Liver (tissue), 9 donors: ENCODE data around the gene PARD6A. TPM values are rescaled to one million over a fixed set of nuclear protein-coding genes. Genes with fewer than 3 reads are reported as not detected.

ENCODE experiments used
- DNase-seq: peaks from one replicate; pipeline ENCODE4 v3.0.0-alpha.2; 2017; ENCODE audit warnings: low spot score
- H3K27ac ChIP-seq, 2 donors: one replicate each; pipeline ENCODE4 v1.7.0; 2013; ENCODE audit warnings: inconsistent platforms in 2 of 2, low read length in 2 of 2, control low read depth in 1 of 2, low read depth in 1 of 2, mild to moderate bottlenecking in 1 of 2
- H3K27me3 ChIP-seq, 4 donors: one replicate each; pipeline versions ENCODE4 v1.6.1 to v1.7.0; 2013; ENCODE audit warnings: low read length in 3 of 4, inconsistent platforms in 1 of 4, mild to moderate bottlenecking in 1 of 4, moderate library complexity in 1 of 4; ENCODE audit not compliant: control insufficient read depth in 4 of 4, insufficient read depth in 4 of 4
- H3K36me3 ChIP-seq, 4 donors: one replicate each; pipeline versions ENCODE4 v1.6.1 to v1.7.0; 2013; ENCODE audit warnings: low read length in 3 of 4, mild to moderate bottlenecking in 3 of 4, low read depth in 1 of 4, moderate library complexity in 1 of 4; ENCODE audit not compliant: control insufficient read depth in 4 of 4, insufficient read depth in 3 of 4
- H3K4me1 ChIP-seq, 4 donors: one replicate each; pipeline versions ENCODE4 v1.6.1 to v1.7.0; 2013; ENCODE audit warnings: low read length in 3 of 4, mild to moderate bottlenecking in 3 of 4, moderate library complexity in 1 of 4; ENCODE audit not compliant: control insufficient read depth in 4 of 4, insufficient read depth in 4 of 4
- H3K4me3 ChIP-seq, 3 donors: one replicate each; pipeline versions ENCODE4 v1.6.1 to v1.7.0; 2013; ENCODE audit warnings: low read length in 3 of 3, control low read depth in 1 of 3, low read depth in 1 of 3, mild to moderate bottlenecking in 1 of 3
- H3K9ac ChIP-seq, 2 donors: one replicate each; pipeline ENCODE4 v1.7.0; 2013; ENCODE audit warnings: low read length in 2 of 2, mild to moderate bottlenecking in 2 of 2, moderate library complexity in 2 of 2, control low read depth in 1 of 2, low read depth in 1 of 2
- H3K9me3 ChIP-seq, 4 donors: one replicate each; pipeline versions ENCODE4 v1.6.1 to v1.7.0; 2013; ENCODE audit warnings: low read length in 3 of 4; ENCODE audit not compliant: control insufficient read depth in 4 of 4
- EGR1 ChIP-seq, 2 donors: IDR thresholded peaks; 2 replicates each; pipeline ENCODE4 v1.6.1; 2016 to 2018; ENCODE audit warnings: antibody characterized with exemption in 2 of 2, low read depth in 2 of 2
- FOXA1 ChIP-seq: IDR thresholded peaks from 2 replicates; pipeline ENCODE4 v1.6.1; 2016; ENCODE audit warnings: antibody characterized with exemption
- FOXA2 ChIP-seq: IDR thresholded peaks from 2 replicates; pipeline ENCODE4 v1.6.1; 2016; ENCODE audit warnings: antibody characterized with exemption
- HNF4A ChIP-seq, 2 donors: conservative IDR thresholded peaks; 2 replicates each; pipeline ENCODE4 v1.6.1; 2016; ENCODE audit warnings: antibody characterized with exemption in 2 of 2, mild to moderate bottlenecking in 2 of 2
- HNF4G ChIP-seq: IDR thresholded peaks from 2 replicates; pipeline ENCODE4 v1.6.1; 2016; ENCODE audit warnings: antibody characterized with exemption
- JUND ChIP-seq, 2 donors: IDR thresholded peaks; 2 replicates each; pipeline ENCODE4 v1.6.1; 2016; ENCODE audit warnings: antibody characterized with exemption in 2 of 2
- NR2F2 ChIP-seq: IDR thresholded peaks from 2 replicates; pipeline ENCODE4 v1.6.1; 2016; ENCODE audit warnings: antibody characterized with exemption
- RAD21 ChIP-seq, 2 donors: IDR thresholded peaks; 2 replicates each; pipeline ENCODE4 v1.6.1; 2016; ENCODE audit warnings: antibody characterized with exemption in 2 of 2, mild to moderate bottlenecking in 2 of 2
- RXRA ChIP-seq, 2 donors: IDR thresholded peaks; 2 replicates each; pipeline ENCODE4 v1.6.1; 2017 to 2018; ENCODE audit warnings: antibody characterized with exemption in 2 of 2, mild to moderate bottlenecking in 1 of 2
- SP1 ChIP-seq: IDR thresholded peaks from 2 replicates; pipeline ENCODE4 v1.6.1; 2018; ENCODE audit warnings: antibody characterized with exemption, mild to moderate bottlenecking
- TAF1 ChIP-seq: conservative IDR thresholded peaks from 2 replicates; pipeline ENCODE4 v1.6.1; 2016; ENCODE audit warnings: antibody characterized with exemption, mild to moderate bottlenecking
- YY1 ChIP-seq: IDR thresholded peaks from 2 replicates; pipeline ENCODE4 v1.6.1; 2016; ENCODE audit warnings: antibody characterized with exemption, mild to moderate bottlenecking
- WGBS: extraction: QIAGEN DNeasy Blood & Tissue Kit; methylation state at CpG from one replicate; pipeline ENCODE4 v1.1.7; 2013; 5-methylcytosine and 5-hydroxymethylcytosine counted together
- polyA plus RNA-seq, 2 donors: library from polyadenylated mRNA; stranded (reverse) in 1 of 2; unstranded in 1 of 2; fragments of 200-250 nt in 1 of 2; fragments of >200 nt in 1 of 2; fragmentation: Nextera tagmentation in 1 of 2; extraction: Ambion mirVana in 1 of 2; gene quantifications; one replicate each; pipeline versions ENCODE4 v1.2.1 to v1.2.3, GENCODE V29; 2013 to 2015
- total RNA-seq, 2 donors: library from RNA; depleted of rRNA; stranded (reverse); fragments of >200 nt; gene quantifications; one replicate each; pipeline ENCODE4 v1.2.3, GENCODE V29; 2014
- TF ChIP-seq, protein P1 (sequence below): IDR thresholded peaks from 2 replicates; pipeline ENCODE4 v1.6.1; 2016; ENCODE audit warnings: antibody characterized with exemption
- TF ChIP-seq, protein P2 (sequence below): IDR thresholded peaks from 2 replicates; pipeline ENCODE4 v1.6.1; 2016; ENCODE audit warnings: antibody characterized with exemption
- TF ChIP-seq, protein P3 (sequence below): fragments of 150-350 bp; IDR thresholded peaks from 2 replicates; pipeline ENCODE4 v1.5.1; 2017; ENCODE audit warnings: improper control_type of control experiment, low read depth, low read length; ENCODE audit not compliant: missing input control
- donor health status: healthy.
- donor health status: healthy.
- donor health status: healthy.
- donor health status: healthy.
- donor health status: healthy.

The PARD6A gene
- total and polyA plus RNA-seq, 4 donors = 0.42 to 2.4 (median 1.8) TPM

DNA sequence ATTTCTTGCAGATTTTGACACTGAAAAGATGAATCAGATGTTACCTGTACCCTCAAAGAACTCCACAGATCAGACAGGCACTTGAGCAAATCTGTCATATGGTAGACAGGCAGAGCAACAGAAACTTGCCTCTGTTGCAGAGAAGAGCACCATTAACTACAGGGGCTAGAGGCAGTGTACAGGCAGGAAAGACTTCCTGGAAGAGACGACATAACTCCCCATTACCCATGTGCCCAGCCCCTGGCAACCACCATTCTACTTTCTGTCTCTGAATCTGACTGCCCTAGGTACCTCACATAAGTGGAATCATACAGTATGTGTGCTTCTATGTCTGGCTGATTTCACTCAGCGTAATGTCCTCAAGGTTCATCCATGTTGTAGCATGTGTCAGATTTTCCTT lies 42.9 kb downstream of the PARD6A start:
- Histone ChIP-seq H3K4me1 (peaks cover 0 to 15% (median 8%) of the 10 kb centered on the region in 4 donors), H3K9ac (no peak overlapping the region), H3K27me3 (no peaks in the 10 kb centered on the region), H3K27ac (peak overlapping the region; percentile 3 to 28), H3K9me3 (no peaks in the 10 kb centered on the region), H3K36me3 (peaks cover 0 to 2% (median under 1%) of the 10 kb centered on the region in 4 donors), H3K4me3 (no peak overlapping the region)
- TF ChIP-seq RXRA (IDR thresholded peaks at IDR 0.05) = no peak
- TF ChIP-seq YY1 = no peak
- no peak for TF ChIP-seq RAD21 (IDR thresholded peaks at IDR 0.05)
- no peak for TF ChIP-seq HNF4A (conservative IDR thresholded peaks at IDR 0.05)
- no peak for TF ChIP-seq TAF1
- no peak for TF ChIP-seq JUND (IDR thresholded peaks at IDR 0.05)
- TF ChIP-seq EGR1 (IDR thresholded peaks at IDR 0.05; ENCODE audit: low read depth in 2 of 2) = no peak
- no peak for TF ChIP-seq NR2F2
- TF ChIP-seq, protein P1, sequence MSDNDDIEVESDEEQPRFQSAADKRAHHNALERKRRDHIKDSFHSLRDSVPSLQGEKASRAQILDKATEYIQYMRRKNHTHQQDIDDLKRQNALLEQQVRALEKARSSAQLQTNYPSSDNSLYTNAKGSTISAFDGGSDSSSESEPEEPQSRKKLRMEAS = no peak
- no peak for TF ChIP-seq SP1
- TF ChIP-seq, protein P2, sequence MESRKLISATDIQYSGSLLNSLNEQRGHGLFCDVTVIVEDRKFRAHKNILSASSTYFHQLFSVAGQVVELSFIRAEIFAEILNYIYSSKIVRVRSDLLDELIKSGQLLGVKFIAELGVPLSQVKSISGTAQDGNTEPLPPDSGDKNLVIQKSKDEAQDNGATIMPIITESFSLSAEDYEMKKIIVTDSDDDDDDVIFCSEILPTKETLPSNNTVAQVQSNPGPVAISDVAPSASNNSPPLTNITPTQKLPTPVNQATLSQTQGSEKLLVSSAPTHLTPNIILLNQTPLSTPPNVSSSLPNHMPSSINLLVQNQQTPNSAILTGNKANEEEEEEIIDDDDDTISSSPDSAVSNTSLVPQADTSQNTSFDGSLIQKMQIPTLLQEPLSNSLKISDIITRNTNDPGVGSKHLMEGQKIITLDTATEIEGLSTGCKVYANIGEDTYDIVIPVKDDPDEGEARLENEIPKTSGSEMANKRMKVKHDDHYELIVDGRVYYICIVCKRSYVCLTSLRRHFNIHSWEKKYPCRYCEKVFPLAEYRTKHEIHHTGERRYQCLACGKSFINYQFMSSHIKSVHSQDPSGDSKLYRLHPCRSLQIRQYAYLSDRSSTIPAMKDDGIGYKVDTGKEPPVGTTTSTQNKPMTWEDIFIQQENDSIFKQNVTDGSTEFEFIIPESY = no peak
- TF ChIP-seq, protein P3, sequence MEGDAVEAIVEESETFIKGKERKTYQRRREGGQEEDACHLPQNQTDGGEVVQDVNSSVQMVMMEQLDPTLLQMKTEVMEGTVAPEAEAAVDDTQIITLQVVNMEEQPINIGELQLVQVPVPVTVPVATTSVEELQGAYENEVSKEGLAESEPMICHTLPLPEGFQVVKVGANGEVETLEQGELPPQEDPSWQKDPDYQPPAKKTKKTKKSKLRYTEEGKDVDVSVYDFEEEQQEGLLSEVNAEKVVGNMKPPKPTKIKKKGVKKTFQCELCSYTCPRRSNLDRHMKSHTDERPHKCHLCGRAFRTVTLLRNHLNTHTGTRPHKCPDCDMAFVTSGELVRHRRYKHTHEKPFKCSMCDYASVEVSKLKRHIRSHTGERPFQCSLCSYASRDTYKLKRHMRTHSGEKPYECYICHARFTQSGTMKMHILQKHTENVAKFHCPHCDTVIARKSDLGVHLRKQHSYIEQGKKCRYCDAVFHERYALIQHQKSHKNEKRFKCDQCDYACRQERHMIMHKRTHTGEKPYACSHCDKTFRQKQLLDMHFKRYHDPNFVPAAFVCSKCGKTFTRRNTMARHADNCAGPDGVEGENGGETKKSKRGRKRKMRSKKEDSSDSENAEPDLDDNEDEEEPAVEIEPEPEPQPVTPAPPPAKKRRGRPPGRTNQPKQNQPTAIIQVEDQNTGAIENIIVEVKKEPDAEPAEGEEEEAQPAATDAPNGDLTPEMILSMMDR = no peak
- TF ChIP-seq FOXA2 = no peak
- no peak for TF ChIP-seq HNF4G
- TF ChIP-seq FOXA1 = no peak
- WGBS = 87% methylated on average over 2 of the region's 2 CpGs
- no peak for DNase-seq

DNA sequence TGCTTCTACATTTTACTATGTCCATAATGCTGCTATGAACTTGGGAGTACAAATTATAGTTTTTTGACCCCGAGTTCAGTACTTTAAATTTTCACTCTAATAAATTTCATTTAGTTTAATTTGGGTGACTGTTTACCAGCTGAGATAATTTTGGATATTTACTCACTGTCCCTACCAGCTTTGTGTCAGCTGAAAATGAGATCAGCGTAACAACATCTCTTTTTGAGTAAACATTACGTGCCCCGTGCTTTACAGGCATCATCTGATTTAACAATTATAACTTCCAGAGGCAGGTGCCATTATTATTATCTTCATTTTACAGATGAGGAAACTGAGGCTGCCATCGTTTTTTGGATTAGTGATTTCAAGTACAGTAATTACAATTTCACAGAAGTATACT lies 43.4 kb downstream of the PARD6A start:
- Histone ChIP-seq H3K9me3 (no peaks in the 10 kb centered on the region), H3K9ac (no peak overlapping the region), H3K36me3 (peaks cover 0 to 2% (median under 1%) of the 10 kb centered on the region in 4 donors), H3K4me3 (no peak overlapping the region), H3K4me1 (peaks cover 2 to 20% (median 7%) of the 10 kb centered on the region in 4 donors), H3K27me3 (no peaks in the 10 kb centered on the region), H3K27ac (no peak overlapping the region)
- no peak for DNase-seq
- 69% methylated on average over 5 of the region's 5 CpGs for WGBS
- TF ChIP-seq, protein P1 = no peak
- TF ChIP-seq, protein P3 = no peak
- TF ChIP-seq RAD21 (IDR thresholded peaks at IDR 0.05) = no peak
